Activated CD4-positive, alpha-beta T cell treated with anti-CD3 and anti-CD28 coated beads, Interleukin-2, amount 50 U/mL, for 16 hours (primary cell): ENCODE results near the gene NUP85.
"Not testable (repeated sequence)": the region's sequence is repeated elsewhere in the genome, so short reads cannot be mapped to it uniquely, and the experiment has no call there.

ENCODE experiments used
- DNase-seq: peaks from one replicate; pipeline ENCODE4 v3.0.0-alpha.2; 2020

NUP85 gene

GRCh38 chr17:75205793-75206163 is 299 bp downstream of the NUP85 start:
- DNase-seq, result no peak

GRCh38 chr17:75207050-75207407 is 1.6 kb downstream of the NUP85 start:
- DNase-seq, result not testable (repeated sequence)

GRCh38 chr17:75207760-75208159 is 2.3 kb downstream of the NUP85 start:
- no peak for DNase-seq

- no peak for DNase-seq
Measured at GRCh38 chr17:75208161-75208560, 2.7 kb downstream of the NUP85 start.

DNA sequence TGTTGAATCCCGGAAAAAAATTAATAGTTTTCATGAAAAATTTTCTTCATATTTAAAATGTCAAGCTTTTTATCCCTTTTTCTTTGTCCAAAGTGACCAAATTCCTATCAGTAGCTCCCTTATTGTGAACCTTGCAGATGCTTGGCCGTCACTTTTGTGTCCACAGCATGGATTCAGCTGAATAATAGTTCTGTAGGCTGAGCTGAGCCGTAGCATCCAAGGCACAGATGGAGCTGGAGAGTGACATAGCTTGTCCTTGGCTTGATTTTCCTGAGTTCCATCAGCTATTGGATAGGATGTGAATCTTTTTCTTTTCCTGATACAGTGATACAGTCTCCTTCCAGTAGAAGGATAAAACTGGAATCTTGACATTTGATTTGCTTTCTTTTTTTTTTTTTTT is 3.6 kb downstream of the NUP85 start:
- no peak for DNase-seq

- DNase-seq, result no peak
Measured at GRCh38 chr17:75218131-75218530, 12.7 kb downstream of the NUP85 start.

DNA sequence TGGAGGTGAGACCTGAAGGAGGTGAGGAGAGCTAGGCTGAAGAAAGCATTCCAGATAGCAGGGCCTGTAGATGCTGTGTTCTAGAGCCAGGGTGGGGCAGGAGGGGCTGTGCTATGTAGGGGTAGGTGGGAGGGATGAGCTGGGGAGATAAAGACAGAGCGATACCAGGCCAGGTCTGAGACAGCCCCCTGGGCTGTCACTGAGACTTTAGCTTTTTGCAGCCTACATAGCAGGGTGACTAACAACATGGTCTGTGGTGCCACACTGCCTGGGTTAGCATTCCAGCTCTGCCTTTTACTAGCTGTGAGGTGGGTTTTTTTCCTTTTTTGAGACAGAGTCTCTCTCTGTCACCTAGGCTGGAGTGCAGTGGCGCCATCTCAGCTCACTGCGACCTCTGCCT is 14.3 kb downstream of the NUP85 start:
- no peak for DNase-seq

- no peak for DNase-seq
Measured at GRCh38 chr17:75225016-75225415, 19.5 kb downstream of the NUP85 start.

GRCh38 chr17:75227729-75228128 is 22.2 kb downstream of the NUP85 start:
- DNase-seq, result no peak

- no peak for DNase-seq
Measured at GRCh38 chr17:75228305-75228704, 22.8 kb downstream of the NUP85 start.

- no peak for DNase-seq
Measured at GRCh38 chr17:75228847-75229246, 23.4 kb downstream of the NUP85 start.

- DNase-seq, result no peak
Measured at GRCh38 chr17:75231071-75231470, 25.6 kb downstream of the NUP85 start.

DNA sequence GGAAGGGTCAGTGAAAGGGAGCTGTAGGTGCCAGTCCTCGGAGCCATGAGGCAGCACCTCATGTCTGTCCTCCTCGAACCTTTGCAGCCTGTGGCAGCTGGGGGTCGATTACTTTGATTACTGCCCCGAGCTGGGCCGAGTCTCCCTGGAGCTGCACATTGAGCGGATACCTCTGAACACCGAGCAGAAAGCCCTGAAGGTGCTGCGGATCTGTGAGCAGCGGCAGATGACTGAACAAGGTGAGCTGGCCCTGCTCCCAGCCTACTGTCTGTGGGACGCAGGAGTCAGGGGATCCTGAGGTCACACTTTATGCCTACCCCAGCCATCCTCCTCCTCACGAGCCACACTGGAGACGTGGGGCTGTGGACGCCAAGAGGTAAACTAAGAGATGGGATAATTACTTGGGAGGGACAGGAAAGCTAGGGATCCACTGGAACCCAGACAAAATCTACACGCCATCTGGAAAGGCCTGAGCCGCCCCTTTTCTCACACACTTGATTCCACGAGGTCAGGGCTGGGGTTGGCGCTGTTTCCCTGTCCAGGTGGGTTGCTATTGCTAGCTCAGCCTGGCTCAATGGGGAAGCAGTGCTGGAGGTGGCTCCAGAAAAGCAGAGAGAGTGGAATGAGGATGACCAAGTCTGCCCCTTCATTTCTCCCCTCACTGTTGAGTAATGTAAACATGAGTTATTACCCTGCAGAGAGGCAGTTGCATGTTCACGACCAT is 26.4 kb downstream of the NUP85 start:
- no peak for DNase-seq

GRCh38 chr17:75232786-75233185 is 27.3 kb downstream of the NUP85 start:
- DNase-seq, result no peak

- no peak for DNase-seq
Measured at GRCh38 chr17:75237100-75238014, 31.9 kb downstream of the NUP85 start.

- DNase-seq, result no peak
Measured at GRCh38 chr17:75238020-75238580, 32.6 kb downstream of the NUP85 start.

DNA sequence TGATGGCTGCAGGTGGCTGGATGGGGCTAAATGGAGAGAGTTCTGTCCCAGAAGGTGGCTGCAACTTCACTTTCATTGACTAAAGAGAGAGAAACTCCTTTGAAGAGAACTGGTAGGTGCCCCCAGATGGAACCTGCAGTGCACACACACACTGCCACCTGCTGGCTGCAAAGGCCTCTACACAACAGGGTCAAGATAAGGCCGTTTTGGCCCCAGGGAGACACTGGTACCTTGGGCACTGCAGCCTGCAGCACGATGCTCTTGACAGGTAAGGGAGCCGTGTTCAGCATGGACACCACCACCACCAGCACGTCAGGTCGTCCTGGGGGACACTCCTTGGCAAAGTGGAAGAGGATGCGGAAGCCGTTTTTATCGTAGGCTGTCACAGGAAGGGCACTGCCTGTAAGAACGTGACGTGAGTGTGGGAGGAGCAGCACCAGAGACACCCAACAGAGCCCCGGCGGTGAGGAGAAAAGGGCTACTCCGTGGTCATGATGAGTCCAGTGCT is 33.3 kb downstream of the NUP85 start:
- peak; percentile 72 for DNase-seq

DNA sequence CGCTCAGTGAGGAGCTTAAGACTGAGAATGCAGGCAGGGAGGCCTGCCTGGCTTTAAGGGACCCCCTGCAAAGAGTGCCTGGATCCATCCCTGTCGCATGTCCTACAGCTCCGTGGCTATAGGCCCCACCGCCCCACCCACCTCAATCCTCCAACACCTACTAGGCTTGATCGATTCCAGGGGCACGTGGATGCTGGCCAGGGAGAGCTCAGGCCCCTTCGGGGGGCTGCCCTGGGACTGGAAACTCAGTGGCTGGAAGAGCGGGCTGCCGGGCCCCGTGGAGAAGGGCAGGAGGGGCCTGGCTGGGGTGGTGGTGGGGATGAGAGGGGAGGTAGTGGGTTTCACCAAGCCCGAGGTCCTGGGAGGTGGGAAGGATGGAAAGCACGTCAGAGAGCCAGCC is 33.7 kb downstream of the NUP85 start:
- no peak for DNase-seq

- DNase-seq, result no peak
Measured at GRCh38 chr17:75239778-75240393, 34.4 kb downstream of the NUP85 start.

- DNase-seq, result peak; percentile 32
Measured at GRCh38 chr17:75240394-75241142, 35.1 kb downstream of the NUP85 start.

GRCh38 chr17:75241143-75241430 is 35.6 kb downstream of the NUP85 start:
- DNase-seq, result no peak

DNA sequence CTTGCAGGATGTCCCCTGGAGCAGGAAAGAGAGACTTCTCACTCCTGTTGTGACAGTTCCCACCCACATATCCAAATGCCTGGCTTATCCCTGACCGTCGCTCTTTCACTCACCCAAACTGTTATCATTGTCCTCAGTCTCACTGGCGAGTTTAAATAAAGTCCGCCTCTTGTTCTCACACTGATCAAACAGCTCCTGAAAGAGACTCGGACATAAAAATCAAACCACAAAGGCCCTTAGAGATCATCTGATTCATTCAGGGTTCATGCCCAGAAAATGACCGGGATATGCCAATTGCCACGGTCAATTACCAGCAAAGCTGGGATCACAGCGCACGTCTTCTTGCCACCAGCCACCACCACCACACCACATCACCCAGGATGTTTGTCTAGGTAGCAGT is 36.0 kb downstream of the NUP85 start:
- no peak for DNase-seq

DNA sequence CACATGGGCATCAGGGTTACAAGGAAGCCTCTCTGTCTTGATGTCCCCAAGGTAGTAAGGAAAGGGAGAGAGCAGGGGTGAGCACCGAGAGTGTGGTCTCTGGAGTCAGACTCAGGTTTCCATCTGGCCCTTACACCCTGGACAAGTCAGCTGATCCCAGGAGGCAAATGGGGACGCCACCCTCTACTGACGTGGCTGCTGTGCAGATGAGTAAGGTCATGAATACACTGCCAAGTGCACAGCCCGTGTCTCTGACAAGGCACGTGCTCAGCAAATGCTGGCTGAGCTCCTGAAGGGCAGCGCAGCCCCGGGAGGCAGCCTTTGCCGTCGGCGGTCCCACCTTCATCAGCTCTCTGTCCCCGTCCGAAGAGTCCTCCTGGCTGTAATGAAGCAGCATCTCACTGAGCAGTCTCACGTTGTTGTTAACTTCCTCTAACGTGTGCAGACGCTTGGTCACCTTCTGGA is 36.5 kb downstream of the NUP85 start:
- DNase-seq, result peak; percentile 21
